HG03196 (cell line): ENCODE measurements around the gene OOEP.
"Not testable (repeated sequence)": the region's sequence is repeated elsewhere in the genome, so short reads cannot be mapped to it uniquely, and the experiment has no call there.

Source experiments
- ATAC-seq: cut with Tn5 transposase; IDR thresholded peaks from one replicate; pipeline ENCODE4 v1.9.1; 2021; ENCODE audit not compliant: unreplicated experiment

Gene OOEP

DNA sequence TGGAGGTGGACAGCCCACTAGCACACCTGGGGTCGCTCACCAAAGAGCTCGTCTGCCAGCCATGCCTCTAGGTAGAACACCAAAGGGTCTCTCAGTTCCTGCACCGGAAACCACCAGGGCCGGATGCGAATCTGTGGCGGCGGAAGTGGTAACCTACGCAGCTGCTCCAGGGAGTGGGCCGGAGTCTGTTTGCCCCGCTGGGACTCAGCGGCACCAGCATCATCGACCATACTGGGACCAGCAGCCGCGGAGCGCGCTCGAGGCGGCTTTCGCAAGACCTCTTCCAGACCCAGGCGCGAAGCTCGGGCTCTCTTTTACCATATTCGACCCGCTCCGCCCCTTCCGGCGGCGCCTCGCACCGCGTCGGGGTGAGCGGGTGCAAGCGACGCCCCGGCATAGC, at the start of gene OOEP:
OOEP (minus strand) TSS at position 335 of the 400 bp plus-strand sequence; CDS start at position 230, 105 bp downstream.
- no peak for ATAC-seq

DNA sequence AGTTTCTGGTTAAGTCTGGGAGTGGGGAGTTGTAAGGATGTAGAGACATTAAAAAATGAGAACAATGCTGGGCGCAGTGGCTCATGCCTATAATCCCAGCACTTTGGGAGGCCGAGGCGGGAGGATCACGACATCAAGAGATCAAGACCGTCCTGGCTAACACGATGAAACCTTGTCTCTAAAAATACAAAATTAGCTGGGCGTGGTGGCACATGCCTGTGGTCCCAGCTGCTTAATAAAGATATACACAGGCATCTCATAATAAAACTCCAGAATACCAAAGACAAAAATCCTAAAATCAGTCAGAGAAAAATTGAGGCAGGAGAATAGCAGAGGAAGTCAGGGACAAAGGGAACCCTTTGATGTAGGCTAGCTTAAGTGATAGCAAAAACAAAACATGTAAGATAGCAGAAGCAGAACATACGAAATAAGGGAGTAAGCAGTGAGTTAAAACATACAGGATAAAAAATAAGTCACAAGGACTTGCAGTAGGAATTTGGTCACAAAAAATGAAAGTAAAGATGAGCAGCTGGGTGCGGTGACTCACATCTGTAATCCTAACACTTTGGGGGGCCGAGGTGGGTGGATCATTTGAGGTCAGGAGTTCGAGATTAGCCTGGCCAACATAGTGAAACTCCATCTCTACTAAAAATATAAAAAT, 48.5 kb upstream of the OOEP start:
- no peak for ATAC-seq

DNA sequence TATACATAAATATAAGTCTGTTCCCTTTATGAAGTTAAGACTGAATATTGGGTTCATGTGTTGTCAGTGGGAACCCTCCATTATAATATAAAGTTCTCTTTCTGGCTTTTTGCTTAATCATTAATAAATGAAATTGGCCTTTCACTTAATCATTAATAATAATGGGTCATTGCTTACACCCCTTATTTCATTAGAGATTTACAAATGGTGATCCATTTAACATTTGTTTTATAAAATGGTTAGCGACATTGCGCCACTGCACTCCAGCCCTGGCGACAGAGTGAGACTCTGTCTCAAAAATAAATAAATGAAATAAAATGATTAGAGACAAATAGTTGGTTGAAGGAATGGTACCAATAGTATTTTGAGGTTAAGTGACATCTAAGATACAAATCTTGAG, 43.4 kb upstream of the OOEP start:
- ATAC-seq = no peak

DNA sequence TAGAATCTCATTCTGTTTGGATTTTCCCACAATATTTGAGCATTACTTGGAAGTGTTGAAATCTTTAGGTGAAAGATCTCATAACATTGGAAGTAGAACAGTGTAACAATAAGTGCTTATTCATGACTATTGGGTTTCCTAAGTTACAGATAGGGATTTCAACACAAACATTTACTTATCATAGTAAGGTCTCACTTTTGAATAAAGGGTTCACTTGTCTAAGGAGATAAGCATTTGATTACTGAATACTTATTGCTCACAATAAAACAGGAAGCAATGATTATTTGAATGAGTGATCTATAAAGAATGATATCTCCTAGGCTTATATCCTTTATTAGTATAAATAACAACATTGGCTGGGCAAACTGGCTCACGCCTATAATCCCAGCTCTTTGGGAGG, 39.7 kb upstream of the OOEP start:
- ATAC-seq = no peak

DNA sequence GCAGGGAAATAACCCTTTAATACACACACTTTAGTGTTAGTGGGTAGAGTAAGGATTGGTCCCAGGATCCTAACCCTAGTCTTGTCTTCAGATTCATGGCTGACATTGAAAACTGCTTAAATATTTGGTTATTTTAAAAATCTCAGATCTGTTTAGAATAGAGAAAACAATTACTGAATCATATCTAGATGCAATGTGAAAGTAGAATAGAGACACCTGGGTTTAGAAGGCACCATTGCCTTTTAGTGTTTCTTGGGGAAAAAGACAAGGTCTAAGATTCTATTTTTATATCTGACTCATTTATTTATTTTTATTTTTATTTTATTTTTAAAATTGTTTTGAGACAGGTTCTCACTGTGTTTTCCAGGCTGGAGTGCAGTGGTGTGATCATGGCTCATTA, 31.0 kb upstream of the OOEP start:
- no peak for ATAC-seq

DNA sequence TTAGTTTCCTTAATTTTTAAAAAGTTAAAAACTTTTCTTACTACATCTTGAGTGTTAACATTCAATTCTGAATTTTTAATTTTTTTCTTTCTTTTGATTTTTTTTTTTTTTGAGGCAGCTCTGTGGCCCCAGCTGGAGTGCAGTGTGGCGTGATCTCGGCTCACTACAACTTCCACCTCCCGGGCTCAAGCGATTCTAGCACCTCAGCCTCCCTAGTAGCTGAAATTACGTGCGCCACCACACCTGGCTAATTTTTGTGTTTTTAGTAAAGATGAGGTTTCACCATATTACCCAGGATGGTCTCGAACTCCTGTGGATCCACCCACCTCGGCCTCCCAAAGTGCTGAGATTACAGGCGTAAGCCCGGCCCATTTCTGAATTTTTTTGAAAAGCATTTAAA, 26.2 kb upstream of the OOEP start:
- ATAC-seq = no peak

DNA sequence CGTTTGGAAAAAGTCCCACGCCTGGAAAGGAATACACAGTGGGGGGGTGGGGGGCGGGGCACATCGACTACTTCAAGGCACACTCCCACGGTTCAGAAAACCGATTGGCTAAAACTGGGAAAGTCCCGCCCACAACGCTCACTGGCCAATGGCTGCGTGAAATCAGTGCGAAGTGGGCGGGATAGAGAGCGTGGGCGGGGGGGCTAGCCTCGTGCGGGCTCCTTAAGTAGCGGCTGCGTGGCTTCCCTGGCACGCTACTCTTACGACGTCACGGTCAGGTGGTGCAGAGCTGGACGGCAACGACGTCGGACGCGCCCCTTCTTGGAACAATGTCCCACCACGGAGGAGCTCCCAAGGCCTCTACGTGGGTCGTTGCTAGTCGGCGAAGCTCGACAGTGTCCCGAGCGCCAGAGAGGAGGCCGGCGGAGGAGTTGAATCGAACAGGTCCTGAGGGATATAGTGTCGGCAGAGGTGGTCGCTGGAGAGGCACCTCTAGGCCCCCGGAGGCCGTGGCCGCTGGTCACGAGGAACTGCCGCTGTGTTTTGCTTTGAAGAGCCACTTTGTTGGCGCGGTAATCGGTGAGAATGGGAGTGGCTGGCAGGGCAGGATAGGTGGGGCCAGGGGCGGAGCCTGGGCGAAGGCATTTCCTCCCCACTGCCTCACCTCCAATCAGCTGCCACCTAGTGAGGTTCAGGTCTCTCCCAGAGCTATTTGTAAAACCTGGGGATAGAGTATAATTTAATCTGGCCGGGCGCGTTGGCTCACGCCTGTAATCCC, 25.1 kb upstream of the OOEP start, which contains the start of gene DDX43:
DDX43 (plus strand) TSS at position 252 of the 778 bp plus-strand sequence; CDS start at position 330, 78 bp downstream.
- ATAC-seq = no peak

DNA sequence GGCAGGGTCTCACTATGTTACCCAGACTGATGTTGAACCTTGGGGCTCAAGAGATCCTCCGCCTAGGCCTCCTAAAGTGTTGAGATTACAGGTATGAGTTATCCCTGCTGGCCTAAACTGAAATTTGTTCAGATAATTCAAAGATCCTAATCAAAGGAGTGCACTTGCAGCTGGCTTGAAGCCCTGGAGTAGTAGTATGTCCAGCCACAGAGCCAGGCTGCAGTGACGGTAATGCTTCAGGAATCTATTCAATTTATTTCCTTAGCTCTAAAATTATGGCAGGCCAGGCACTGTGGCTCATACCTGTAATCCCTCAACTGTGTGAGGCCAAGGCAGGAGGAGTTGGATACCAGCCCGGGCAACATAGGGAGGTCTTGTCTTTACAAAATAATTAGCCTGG, 23.6 kb upstream of the OOEP start:
- ATAC-seq = no peak

DNA sequence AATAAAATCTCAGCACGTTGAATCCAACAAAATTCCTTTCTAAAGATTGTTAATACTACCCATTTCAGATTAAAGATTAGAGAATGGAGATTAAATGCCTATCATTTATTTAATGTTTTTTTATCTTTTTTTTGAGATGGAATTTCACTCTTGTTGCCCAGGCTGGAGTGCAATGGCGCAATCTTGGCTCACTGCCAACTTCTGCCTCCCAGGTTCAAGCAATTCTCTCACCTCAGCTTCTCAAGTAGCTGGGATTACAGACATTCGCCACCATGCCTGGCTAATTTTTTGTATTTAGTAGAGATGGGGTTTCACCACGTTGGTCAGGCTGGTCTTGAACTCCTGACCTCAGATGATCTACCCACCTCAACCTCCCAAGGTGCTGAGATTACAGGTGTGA, 22.5 kb upstream of the OOEP start:
- ATAC-seq = not testable (repeated sequence)

DNA sequence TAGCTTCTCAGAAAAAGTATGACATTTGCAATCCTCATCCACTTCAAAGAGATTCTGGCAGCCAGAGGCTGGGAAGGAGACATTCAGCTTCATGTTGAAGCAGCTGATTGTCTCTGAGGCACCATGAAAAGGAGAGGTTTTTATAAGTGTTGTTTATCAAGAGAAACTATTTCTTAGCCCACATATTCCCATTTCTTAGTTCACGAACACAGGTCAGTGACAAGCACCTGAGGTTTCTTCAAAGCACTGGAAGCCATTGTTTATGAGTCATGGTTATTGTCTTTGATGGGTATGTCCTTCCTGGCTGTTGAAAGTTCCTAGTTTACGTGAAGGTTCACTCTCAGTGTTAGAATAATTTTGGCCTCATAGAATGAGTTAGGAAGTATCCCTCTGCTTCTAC, 22.0 kb upstream of the OOEP start:
- no peak for ATAC-seq

DNA sequence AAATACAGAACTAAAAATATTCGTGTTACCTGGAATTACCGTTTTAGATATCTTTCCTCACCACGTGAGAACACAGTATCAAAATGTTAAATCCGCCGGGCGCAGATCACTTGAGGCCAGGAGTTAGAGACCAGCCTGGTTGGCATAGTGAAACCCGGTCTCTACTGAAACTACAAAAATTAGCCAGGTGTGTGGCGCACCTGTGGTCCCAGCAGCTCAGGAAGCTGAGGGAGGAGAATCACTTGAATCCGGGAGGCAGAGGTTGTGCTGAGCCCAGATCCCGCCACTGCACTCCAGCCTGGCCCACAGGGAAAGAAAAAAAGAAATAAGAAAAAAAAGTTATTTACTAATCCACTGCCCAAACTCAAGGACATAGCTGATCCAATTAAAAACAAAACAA, 20.2 kb upstream of the OOEP start:
- ATAC-seq = no peak

DNA sequence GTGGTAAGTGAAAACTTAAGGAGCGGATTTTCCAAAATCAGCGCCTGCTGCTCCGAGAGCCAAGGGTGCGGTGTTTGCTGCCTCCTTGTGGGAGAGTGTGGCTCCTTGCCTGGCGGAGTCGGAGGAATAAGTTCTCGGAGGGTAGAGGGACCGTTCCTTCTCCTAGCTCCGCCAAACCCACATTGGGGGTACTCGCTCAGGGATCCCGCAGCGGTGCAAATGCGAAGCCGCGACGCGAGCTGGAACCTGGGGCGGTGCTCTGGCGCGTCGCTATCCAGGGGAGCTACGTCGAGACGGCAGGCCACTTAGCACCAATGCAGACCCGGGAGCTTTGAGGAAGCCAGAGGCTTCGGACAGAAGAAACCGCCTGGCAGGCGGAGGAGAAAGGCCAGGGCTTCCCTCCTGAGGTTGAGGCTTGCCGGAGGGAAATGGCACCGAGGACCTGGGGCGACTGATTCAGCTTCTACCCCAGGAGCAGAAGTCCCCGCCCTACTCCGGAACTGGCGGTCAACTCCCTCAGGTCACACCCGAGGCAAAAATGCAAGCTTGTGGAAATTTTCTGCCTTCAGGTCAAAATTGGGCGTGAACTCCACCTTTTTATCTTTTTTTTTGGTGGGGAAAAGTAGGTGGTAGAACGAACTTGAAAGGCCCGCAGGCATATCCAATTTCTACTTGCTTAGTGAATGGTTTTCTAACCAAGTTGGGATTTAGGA, 19.3 kb upstream of the OOEP start:
- peak; percentile 81 for ATAC-seq

DNA sequence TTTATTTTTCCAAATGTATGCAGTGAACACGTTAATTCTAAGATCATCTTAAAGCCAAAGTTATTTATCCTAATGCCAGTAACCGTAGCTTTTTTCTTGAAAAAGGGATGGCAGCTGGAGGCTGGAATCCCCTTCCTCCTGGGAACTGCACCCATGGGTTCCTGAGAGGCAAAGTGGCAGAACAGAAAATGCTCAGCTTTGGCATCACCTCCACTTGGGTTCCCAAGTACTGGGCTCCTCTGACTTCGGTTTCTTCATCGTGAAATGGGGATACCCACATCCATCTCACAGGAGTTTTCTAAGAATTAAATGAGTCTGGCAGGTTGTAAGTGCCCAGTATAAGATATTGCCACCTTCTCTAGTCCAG, 18.7 kb upstream of the OOEP start:
- peak; percentile 18 for ATAC-seq

DNA sequence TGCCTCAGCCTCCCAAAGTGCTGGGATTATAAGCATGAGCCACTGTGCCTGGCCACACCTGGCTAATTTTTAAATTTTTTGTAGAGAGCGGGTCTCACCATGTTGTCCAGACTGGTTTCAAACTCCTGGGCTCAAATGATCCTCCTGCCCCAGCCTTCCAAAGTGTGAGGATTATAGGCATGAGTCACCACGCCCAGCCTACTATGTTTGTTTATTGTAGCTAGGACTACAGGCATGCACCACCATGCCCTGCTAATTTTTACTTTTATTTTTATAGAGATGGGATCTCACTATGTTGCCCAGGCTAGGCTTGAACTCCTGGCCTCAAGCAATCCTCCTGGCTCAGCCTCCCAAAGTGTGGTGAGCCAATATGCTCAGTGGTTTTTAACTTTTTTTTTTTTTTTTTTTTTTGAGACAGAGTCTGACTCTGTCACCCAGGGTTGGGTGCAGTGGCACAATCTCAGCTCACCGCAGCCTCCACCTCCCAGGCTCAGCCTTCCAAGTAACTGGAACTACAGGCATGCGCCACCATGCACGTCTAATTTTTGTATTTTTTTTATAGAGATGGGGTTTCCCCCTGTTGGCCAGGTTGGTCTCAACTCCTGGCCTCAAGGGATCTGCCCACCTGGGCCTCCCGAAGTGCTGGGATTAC, 12.9 kb upstream of the OOEP start:
- no peak for ATAC-seq

DNA sequence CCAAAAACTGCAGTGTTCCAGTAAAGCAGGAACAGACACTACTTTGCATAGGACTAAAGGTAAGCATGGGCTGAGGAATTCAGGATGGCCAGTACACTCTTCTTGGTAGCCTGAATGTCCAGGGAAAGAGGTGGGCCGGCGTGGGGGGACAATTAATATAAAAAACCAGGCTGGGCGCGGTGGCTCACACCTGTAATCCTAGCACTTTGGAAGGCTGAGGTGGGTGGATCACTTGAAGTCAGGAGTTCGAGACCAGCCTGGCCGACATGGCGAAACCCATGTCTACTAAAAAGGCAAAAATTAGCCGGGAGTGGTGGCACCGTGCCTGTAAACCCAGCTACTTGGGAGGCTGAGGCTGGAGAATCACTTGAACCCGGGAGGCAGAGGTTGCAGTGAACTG, 11.8 kb upstream of the OOEP start:
- ATAC-seq = not testable (repeated sequence)

DNA sequence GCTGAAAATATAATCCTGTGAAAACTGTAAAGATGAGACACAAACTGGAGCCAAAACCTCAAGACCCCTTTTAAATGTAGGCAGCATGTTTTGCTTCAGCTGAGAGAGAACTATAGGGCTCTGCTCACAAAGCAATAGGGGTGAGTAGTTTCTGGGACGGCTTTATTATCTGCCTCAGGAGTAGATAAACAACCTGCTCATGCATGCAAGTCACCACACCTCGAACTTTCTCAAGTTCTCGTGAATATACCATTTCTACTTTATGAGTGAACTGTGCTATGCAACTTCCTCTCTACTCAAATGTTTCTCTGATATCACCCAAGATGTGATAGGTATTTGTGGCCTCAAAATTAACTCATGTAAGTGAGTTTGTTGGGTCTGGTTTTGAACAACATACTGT, 7.5 kb upstream of the OOEP start:
- no peak for ATAC-seq

DNA sequence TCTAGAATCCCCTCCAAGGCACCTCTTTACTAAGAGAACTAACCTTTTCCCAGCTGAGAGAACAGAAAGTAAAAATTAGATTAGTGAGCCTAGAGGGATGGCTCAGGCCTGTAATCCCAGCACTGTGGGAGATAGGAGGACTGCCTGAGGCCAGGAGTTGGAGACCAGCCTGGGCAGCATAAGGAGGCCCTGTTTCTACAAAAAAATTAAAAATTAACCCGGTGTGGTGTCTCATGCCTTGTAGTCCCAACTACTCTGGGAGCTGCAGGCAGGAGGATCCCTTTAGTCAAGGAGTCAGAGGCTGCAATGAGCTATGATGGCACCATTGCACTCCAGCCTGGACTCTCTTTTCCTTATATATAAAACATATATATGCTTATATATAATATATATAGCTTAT, 5.5 kb upstream of the OOEP start:
- ATAC-seq = no peak

DNA sequence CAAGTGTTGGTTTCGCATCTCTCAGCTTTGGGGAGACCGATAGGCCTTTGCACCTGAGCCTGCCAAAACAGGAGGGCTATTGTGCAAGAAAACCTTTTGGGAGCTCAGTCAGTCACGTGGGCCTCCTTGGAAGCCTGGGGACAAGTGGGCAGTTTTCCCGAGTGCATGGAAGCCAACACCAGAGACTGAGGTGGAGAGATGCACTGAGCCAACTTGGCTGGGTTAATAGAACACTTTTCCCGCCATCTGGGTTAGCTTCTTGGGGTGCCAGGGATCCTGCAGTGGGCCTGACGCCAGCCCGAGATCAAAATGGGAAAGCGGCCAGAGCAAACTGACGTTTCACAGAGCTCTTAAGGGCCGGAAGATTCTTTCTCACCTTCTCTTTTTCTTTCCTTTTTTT, 2.8 kb upstream of the OOEP start:
- ATAC-seq = no peak

DNA sequence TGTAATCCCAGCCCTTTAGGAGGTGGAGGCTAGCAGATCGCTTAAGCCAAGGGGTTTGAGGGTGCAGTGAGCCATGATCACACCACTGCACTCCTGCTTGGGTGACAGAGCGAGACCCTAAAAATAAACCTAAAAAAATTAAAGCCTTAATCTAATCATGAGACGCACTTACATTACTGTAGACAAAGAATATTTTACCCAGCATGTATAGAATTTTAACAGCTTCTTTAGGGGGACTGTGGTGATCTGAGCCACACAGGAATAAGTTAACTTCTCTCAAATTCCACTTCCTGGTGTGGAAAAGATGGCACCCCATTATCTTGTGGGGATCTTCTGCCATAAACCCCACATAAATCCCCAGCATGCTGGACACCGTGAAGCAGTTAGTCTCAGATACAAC, 2.3 kb upstream of the OOEP start:
- ATAC-seq = no peak

DNA sequence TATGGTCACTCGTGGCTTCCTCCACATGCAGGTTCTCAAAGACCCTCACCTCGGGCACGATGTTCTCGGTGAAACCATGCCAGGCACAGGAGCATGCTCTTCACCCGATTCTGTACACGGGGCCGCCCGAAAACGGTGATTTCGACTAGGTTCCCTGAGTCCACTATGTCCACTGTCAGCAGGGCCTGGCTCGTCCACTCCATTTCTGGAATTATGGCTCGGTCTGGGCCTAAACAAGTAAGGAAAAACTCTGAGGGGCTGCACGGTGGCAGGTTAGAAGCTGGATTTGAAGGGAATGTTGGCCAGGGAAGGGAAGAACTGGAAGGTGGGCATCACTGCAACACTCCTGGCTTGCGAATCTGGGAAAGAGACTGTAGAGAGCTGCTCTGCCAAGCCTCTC, 540 bp downstream of the OOEP start:
- ATAC-seq = no peak

DNA sequence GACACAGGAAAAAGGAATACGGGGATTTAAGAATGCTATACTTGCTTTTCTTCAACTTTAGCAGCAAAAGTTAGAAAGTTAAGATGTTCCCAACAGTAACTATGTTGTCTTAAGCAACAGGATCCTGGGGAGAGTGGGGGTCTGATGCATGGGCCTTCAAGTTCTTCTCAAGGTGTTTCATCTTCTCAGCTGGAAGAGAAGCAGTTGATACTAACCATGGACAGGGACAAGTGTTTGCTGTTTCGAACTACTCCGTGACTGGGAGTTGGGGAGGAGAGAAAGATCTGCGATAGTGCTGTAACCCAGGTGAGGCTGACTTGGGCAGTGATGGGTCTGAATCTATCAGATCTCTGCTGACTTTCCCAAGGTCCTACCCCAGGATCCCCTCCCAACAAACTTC, 1.0 kb downstream of the OOEP start:
- no peak for ATAC-seq
